Measurements from ENCODE around the gene RBM7.

The RBM7 gene, protein sequence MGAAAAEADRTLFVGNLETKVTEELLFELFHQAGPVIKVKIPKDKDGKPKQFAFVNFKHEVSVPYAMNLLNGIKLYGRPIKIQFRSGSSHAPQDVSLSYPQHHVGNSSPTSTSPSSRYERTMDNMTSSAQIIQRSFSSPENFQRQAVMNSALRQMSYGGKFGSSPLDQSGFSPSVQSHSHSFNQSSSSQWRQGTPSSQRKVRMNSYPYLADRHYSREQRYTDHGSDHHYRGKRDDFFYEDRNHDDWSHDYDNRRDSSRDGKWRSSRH

DNA sequence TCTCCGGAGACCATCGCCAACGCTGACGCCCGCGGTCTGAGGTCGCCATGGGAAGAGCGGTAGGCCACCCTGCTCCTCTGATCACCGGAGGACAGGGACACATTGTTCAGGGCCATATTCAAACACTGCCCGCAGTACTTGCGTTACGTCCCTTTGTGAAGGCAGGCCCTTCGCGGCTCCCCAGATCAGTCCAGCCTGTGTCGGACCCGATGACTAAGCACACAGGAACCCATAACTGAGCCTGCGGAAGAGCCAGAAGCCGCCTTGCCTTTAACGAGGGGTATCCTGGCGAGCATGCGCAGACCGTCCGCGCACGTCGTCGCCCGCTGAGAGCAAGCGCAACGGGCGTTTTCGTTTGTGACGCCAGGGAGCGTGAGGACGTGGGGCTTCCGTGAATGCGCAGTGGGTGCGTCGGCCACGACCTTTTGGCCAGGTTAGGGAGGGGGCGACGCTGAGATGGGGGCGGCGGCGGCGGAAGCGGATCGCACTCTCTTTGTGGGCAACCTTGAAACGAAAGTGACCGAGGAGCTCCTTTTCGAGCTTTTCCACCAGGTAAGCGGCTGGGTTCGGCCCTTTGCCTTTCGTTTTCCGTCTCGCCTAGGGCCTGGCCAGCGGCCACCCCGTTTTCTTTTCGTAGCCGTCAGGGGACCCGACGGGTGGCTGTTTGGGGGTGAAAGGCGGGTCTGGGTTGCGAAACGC is at the start of gene RBM7, which contains the start of gene C11orf71:
Gene RBM7 (plus strand): TSS at position 451 of the 699 bp plus-strand sequence. CDS start 6 bp downstream, at position 457.
Gene C11orf71 (minus strand): TSS at position 296 of the 699 bp plus-strand sequence. CDS start 180 bp downstream, at position 116.
- Histone ChIP-seq H2AFZ (ENCODE audit: low read depth, low read length, severe bottlenecking) (peak within 1 kb of the TSS; percentile 78), H3K9ac (ENCODE audit: low read length) (peak within 1 kb of the TSS; percentile 88), H3K79me2 (ENCODE audit: insufficient read depth, low read length) (peaks cover 62% of the 10 kb centered on the region), H3K27ac (ENCODE audit: low read depth, low read length) (peak within 1 kb of the TSS; percentile 75), H3K9me3 (ENCODE audit: insufficient read depth, low read length) (no peaks in the 10 kb centered on the region), H4K20me1 (ENCODE audit: low read depth, low read length) (no peaks in the 10 kb centered on the region), H3K27me3 (ENCODE audit: low read length) (no peaks in the 10 kb centered on the region), H3K9me2 (replicated peaks; ENCODE audit: insufficient read depth, low read length) (no peaks in the 10 kb centered on the region), H3K36me3 (ENCODE audit: low read length) (peaks cover 24% of the 10 kb centered on the region; the same call in 1 of the 2 replicates), H3K4me3 (ENCODE audit: insufficient read depth, low read length, poor library complexity, severe bottlenecking) (peak within 1 kb of the TSS; percentile 84), H3F3A (ENCODE audit: insufficient read depth) (peaks cover 2% of the 10 kb centered on the region; the same call in 1 of the 2 replicates), H3K4me2 (ENCODE audit: low read depth, low read length, poor library complexity, severe bottlenecking) (peak within 1 kb of the TSS; percentile 91)
- TF ChIP-seq, protein P1, sequence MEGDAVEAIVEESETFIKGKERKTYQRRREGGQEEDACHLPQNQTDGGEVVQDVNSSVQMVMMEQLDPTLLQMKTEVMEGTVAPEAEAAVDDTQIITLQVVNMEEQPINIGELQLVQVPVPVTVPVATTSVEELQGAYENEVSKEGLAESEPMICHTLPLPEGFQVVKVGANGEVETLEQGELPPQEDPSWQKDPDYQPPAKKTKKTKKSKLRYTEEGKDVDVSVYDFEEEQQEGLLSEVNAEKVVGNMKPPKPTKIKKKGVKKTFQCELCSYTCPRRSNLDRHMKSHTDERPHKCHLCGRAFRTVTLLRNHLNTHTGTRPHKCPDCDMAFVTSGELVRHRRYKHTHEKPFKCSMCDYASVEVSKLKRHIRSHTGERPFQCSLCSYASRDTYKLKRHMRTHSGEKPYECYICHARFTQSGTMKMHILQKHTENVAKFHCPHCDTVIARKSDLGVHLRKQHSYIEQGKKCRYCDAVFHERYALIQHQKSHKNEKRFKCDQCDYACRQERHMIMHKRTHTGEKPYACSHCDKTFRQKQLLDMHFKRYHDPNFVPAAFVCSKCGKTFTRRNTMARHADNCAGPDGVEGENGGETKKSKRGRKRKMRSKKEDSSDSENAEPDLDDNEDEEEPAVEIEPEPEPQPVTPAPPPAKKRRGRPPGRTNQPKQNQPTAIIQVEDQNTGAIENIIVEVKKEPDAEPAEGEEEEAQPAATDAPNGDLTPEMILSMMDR (IDR thresholded peaks at IDR 0.05; ENCODE audit: insufficient read depth, low read length, poor library complexity, severe bottlenecking) = no peak
- TF ChIP-seq EZH2phosphoT487 (conservative IDR thresholded peaks at IDR 0.05; ENCODE audit: low read length) = no peak

DNA sequence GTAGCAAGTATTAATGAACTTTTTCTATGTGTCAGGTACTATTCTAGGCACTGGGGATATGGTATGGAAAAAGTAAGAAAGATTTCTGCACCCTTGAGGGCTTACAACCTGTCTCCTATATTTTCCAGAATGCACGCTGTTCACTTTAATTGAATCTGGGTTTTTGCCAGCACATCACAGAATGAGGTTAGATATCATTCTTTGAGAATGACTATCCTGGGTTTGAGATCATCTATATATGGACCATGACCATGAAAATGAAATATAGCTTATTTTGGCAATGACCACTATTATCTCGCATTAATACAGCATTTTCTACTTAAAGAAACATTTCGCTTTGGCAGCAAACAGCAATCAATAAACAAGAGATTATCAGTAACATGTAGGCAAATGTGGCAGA is 47.0 kb upstream of the RBM7 start:
- Histone ChIP-seq H3K4me2 (ENCODE audit: low read depth, low read length, poor library complexity, severe bottlenecking) (no peak overlapping the region), H3K79me2 (ENCODE audit: insufficient read depth, low read length) (no peaks in the 10 kb centered on the region)

DNA sequence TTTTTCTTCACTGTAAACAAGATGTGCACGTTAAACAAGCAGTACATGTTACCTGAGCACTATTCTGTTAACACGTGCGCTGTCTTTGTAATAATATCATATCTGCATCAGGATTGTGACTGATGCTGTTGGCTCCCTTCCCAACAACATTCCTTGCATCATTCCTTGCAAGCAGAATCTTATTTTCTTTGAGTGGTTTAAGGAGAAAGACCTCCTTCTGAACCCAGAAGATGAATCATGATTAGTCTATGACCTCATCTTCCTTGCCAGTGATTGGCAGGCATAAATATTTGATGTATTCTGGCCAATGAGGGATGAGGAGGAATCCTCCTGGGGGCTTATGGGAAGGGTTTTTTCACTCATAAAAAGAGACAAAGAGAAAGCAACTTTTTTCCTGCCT is 46.4 kb upstream of the RBM7 start:
- no peaks in the 10 kb centered on the region for H3K36me3 ChIP-seq (ENCODE audit: low read length)
- H3K4me2 ChIP-seq (ENCODE audit: low read depth, low read length, poor library complexity, severe bottlenecking) = no peak overlapping the region
- H3K9ac ChIP-seq (ENCODE audit: low read length) = no peak overlapping the region

More for the DNA sequence above, 47.0 kb upstream of the RBM7 start:
- Histone ChIP-seq H3K9me3 (ENCODE audit: insufficient read depth, low read length) (no peaks in the 10 kb centered on the region), H3K4me3 (ENCODE audit: insufficient read depth, low read length, poor library complexity, severe bottlenecking) (no peak overlapping the region), H2AFZ (ENCODE audit: low read depth, low read length, severe bottlenecking) (no peak overlapping the region), H3K9me2 (replicated peaks; ENCODE audit: insufficient read depth, low read length) (no peaks in the 10 kb centered on the region), H4K20me1 (ENCODE audit: low read depth, low read length) (no peaks in the 10 kb centered on the region), H3K27ac (ENCODE audit: low read depth, low read length) (no peak overlapping the region), H3K27me3 (ENCODE audit: low read length) (no peaks in the 10 kb centered on the region), H3K36me3 (ENCODE audit: low read length) (no peaks in the 10 kb centered on the region), H3K9ac (ENCODE audit: low read length) (no peak overlapping the region), H3F3A (ENCODE audit: insufficient read depth) (no peaks in the 10 kb centered on the region)
- TF ChIP-seq EZH2phosphoT487 (conservative IDR thresholded peaks at IDR 0.05; ENCODE audit: low read length) = no peak
- TF ChIP-seq, protein P1 (IDR thresholded peaks at IDR 0.05; ENCODE audit: insufficient read depth, low read length, poor library complexity, severe bottlenecking) = no peak

More for the DNA sequence above, 46.4 kb upstream of the RBM7 start:
- H3K9me2 ChIP-seq (replicated peaks; ENCODE audit: insufficient read depth, low read length) = no peaks in the 10 kb centered on the region
- H3K4me3 ChIP-seq (ENCODE audit: insufficient read depth, low read length, poor library complexity, severe bottlenecking) = no peak overlapping the region
- H3K27me3 ChIP-seq (ENCODE audit: low read length) = no peaks in the 10 kb centered on the region
- H4K20me1 ChIP-seq (ENCODE audit: low read depth, low read length) = no peaks in the 10 kb centered on the region
- no peaks in the 10 kb centered on the region for H3F3A ChIP-seq (ENCODE audit: insufficient read depth)
- H3K79me2 ChIP-seq (ENCODE audit: insufficient read depth, low read length) = no peaks in the 10 kb centered on the region
- no peak overlapping the region for H2AFZ ChIP-seq (ENCODE audit: low read depth, low read length, severe bottlenecking)
- TF ChIP-seq, protein P1 (IDR thresholded peaks at IDR 0.05; ENCODE audit: insufficient read depth, low read length, poor library complexity, severe bottlenecking) = no peak
- TF ChIP-seq EZH2phosphoT487 (conservative IDR thresholded peaks at IDR 0.05; ENCODE audit: low read length) = no peak
- no peak overlapping the region for H3K27ac ChIP-seq (ENCODE audit: low read depth, low read length)
- no peaks in the 10 kb centered on the region for H3K9me3 ChIP-seq (ENCODE audit: insufficient read depth, low read length)
